Right lobe of liver (tissue), 6 donors: ENCODE data around the gene CSGALNACT2. TPM values are rescaled to one million over a fixed set of nuclear protein-coding genes. Genes with fewer than 3 reads are reported as not detected.
A peak's percentile ranks its signal among the peaks of the same experiment; 100 is the strongest.

Experiments
- ATAC-seq, 4 donors: fragments of 200-7000 bp; cut with Tn5 transposase; one replicate each; pipeline ENCODE4 v1.9.1; 2020; ENCODE audit warnings: mild to moderate bottlenecking in 4 of 4, moderate library complexity in 4 of 4
- DNase-seq, 3 donors: peaks; one replicate each; pipeline ENCODE4 v3.0.0-alpha.2; 2020
- H3K27ac ChIP-seq, 3 donors: fragments of 200-600 bp; one replicate each; pipeline ENCODE4 v1.8.0; 2022
- H3K27me3 ChIP-seq, 2 donors: fragments of 200-600 bp; one replicate each; pipeline ENCODE4 v1.8.0; 2022
- H3K36me3 ChIP-seq, 4 donors: fragments of 200-600 bp; sonication (generic) in 1 of 4; one replicate each; pipeline versions ENCODE4 v1.5.1 to v1.8.0; 2017 to 2022; ENCODE audit warnings: control low read depth in 1 of 4
- H3K4me1 ChIP-seq, 4 donors: fragments of 200-600 bp; sonication (generic) in 1 of 4; one replicate each; pipeline versions ENCODE4 v1.5.1 to v1.8.0; 2017 to 2022; ENCODE audit warnings: control low read depth in 1 of 4
- H3K4me3 ChIP-seq, 3 donors: fragments of 200-600 bp; one replicate each; pipeline ENCODE4 v1.8.0; 2022
- H3K9me3 ChIP-seq, 4 donors: fragments of 200-600 bp; sonication (generic) in 1 of 4; one replicate each; pipeline versions ENCODE4 v1.5.1 to v1.8.0; 2017 to 2022; ENCODE audit warnings: control low read depth in 1 of 4
- CTCF ChIP-seq, 4 donors: fragments of 200-600 bp in 3 of 4; fragments of 450-650 bp in 1 of 4; IDR thresholded peaks; one replicate each; pipeline versions ENCODE4 v1.5.1 to v1.8.0; 2016 to 2022; ENCODE audit warnings: antibody characterized with exemption in 4 of 4, mild to moderate bottlenecking in 2 of 4
- POLR2A ChIP-seq: fragments of 450-650 bp; IDR thresholded peaks from one replicate; pipeline ENCODE4 v1.6.1; 2017; ENCODE audit warnings: antibody characterized with exemption, mild to moderate bottlenecking
- WGBS: methylation state at CpG from one replicate; pipeline ENCODE4 v1.1.6; 2018; ENCODE audit warnings: low coverage, low lambda C conversion rate; ENCODE audit not compliant: insufficient coverage; ENCODE audit errors: missing lambda C conversion rate; 5-methylcytosine and 5-hydroxymethylcytosine counted together
- intact Hi-C, 2 donors: fragments of 100-400 bp; cut with DNase I; formaldehyde crosslinking; loops; one replicate each; pipeline versions ENCODE4 v1.11.2 to v1.14.1; 2022
- total RNA-seq, 6 experiments: library from RNA; depleted of rRNA in 2 of 6; stranded (reverse); fragments of >200 nt in 2 of 6; fragmentation: NEBNext Ultra II Directional in 3 of 6; extraction: Animal tissue kit (Norgen Biotek cat#: 25700) in 3 of 6; gene quantifications; one replicate each; pipeline versions ENCODE4 v1.1.0 to v1.2.4, GENCODE V29; 2016 to 2023
- donor health status: DM: no; HTN: yes; CAD: no.
- donor health status: DM: no; HTN: no; CAD: no.
- donor health status: DM: no; HTN: no; CAD: no.
- donor health status: DM: no; HTN: yes; CAD: no.
- donor health status: DM: no; HTN: yes; CAD: no.

Gene CSGALNACT2
- total RNA-seq, 6 experiments from 2014 or later: 5.4 to 11.1 (median 8.3) TPM

DNA sequence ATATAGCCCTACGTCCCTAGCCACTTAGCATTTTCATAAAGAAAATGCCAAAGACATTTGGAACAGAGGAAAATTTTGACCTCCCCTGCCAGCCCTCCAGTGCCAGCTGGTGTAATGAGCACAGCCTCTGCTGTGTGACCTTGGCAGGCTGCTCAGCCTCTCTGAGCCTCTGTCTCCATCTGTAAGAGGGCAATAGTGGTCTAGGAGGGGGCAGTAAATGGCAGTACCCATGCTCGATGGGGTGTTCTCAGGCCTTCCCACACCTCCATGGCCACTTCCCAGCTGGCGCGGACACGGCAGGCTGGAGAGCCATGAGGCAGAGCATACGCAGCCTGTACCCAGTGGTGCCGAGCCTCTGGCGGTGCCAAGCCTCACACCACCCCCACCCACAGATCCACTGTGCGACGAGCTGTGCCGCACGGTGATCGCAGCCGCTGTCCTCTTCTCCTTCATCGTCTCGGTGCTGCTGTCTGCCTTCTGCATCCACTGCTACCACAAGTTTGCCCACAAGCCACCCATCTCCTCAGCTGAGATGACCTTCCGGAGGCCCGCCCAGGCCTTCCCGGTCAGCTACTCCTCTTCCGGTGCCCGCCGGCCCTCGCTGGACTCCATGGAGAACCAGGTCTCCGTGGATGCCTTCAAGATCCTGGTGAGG lies 24.0 kb upstream of the CSGALNACT2 start:
- WGBS: 66% methylated on average over 2 of the region's 24 CpGs
- no peak for TF ChIP-seq CTCF (IDR thresholded peaks at IDR 0.05)
- TF ChIP-seq POLR2A: no peak
- Histone ChIP-seq H3K4me3 (no peak overlapping the region), H3K27ac (no peak overlapping the region), H3K27me3 (no peaks in the 10 kb centered on the region), H3K4me1 (no peaks in the 10 kb centered on the region), H3K36me3 (no peaks in the 10 kb centered on the region), H3K9me3 (no peaks in the 10 kb centered on the region)
- ATAC-seq: no peak
- peak in 1 of 3 donors; percentile 56 for DNase-seq
- intact Hi-C loops: no loop called here

DNA sequence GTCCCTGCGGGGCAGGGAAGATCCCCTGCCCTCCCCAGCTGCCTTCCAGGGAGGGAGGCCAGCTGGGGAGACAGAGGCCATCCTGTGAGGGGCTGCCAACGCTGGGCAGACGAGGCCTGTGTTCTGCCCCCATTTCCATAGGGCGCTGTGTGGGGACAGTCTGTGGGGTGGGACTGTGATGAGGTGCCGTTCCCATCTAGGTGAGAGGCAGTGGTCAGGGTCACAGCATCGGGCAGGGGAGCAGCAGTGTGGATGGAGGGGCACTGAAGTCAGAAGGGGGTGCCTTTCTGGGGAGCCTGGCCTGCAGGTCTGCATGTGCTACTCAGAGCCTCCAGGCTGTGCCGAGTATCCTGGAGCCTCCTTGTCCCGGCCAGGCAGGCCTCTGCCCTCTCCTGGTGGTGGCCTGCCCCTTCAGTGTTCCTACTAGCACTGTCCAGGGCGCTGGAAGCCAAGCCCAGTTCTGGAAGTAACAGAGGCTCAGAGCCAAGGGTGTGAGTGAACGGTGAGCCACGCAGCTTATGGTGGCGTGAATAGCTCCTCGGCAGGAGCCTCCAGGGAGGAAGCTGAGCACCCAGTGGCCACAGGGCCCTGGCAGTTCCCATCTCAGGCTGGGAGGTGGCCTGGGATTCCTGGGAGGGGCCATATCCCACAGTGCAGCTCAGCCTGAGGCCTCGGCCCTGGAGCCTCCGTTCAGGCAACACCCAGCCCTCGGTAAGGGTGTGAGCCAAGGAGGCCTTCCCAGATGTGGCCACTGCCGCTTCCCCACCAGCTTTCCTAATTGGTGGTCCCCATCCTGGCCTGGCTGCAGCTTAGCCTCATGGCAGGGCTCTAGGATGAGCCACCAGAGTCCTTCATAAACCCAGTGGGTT lies 23.3 kb upstream of the CSGALNACT2 start:
- intact Hi-C loops: no loop called here
- Histone ChIP-seq H3K9me3 (no peaks in the 10 kb centered on the region), H3K27ac (no peak overlapping the region), H3K36me3 (no peaks in the 10 kb centered on the region), H3K27me3 (no peaks in the 10 kb centered on the region), H3K4me3 (no peak overlapping the region), H3K4me1 (no peaks in the 10 kb centered on the region)
- no peak for ATAC-seq
- TF ChIP-seq POLR2A: no peak
- TF ChIP-seq CTCF (IDR thresholded peaks at IDR 0.05): no peak
- WGBS: 60% methylated on average over 1 of the region's 17 CpGs
- DNase-seq: no peak

- Histone ChIP-seq H3K27ac (no peak overlapping the region), H3K4me3 (no peak overlapping the region), H3K9me3 (no peaks in the 10 kb centered on the region), H3K4me1 (no peaks in the 10 kb centered on the region), H3K36me3 (no peaks in the 10 kb centered on the region), H3K27me3 (no peaks in the 10 kb centered on the region)
- TF ChIP-seq POLR2A: no peak
- TF ChIP-seq CTCF (IDR thresholded peaks at IDR 0.05): no peak
- no peak for DNase-seq
- intact Hi-C loops: no loop called here
- no peak for ATAC-seq
- WGBS: no CpG with 5 or more reads among the region's 10 CpGs
Observed at GRCh38 chr10:43115881-43116595, 22.2 kb upstream of the CSGALNACT2 start.

GRCh38 chr10:43116596-43116995 lies 21.6 kb upstream of the CSGALNACT2 start:
- H3K4me1 ChIP-seq: no peaks in the 10 kb centered on the region
- ATAC-seq (no peak), DNase-seq (no peak)
- no peak overlapping the region for H3K27ac ChIP-seq
- H3K4me3 ChIP-seq: no peak overlapping the region
- TF ChIP-seq POLR2A (no peak), CTCF (IDR thresholded peaks at IDR 0.05) (no peak)
- H3K9me3 ChIP-seq: no peaks in the 10 kb centered on the region
- intact Hi-C loops: no loop called here
- 84% methylated on average over 3 of the region's 10 CpGs for WGBS
- H3K36me3 ChIP-seq: no peaks in the 10 kb centered on the region
- H3K27me3 ChIP-seq: no peaks in the 10 kb centered on the region
